ENCODE results near the gene DUOXA2.
A peak's percentile ranks its signal among the peaks of the same experiment; 100 is the strongest.

Gene DUOXA2

GRCh38 chr15:45165536-45165935 is 51.4 kb downstream of the DUOXA2 start:
- no peak for DNase-seq

DNA sequence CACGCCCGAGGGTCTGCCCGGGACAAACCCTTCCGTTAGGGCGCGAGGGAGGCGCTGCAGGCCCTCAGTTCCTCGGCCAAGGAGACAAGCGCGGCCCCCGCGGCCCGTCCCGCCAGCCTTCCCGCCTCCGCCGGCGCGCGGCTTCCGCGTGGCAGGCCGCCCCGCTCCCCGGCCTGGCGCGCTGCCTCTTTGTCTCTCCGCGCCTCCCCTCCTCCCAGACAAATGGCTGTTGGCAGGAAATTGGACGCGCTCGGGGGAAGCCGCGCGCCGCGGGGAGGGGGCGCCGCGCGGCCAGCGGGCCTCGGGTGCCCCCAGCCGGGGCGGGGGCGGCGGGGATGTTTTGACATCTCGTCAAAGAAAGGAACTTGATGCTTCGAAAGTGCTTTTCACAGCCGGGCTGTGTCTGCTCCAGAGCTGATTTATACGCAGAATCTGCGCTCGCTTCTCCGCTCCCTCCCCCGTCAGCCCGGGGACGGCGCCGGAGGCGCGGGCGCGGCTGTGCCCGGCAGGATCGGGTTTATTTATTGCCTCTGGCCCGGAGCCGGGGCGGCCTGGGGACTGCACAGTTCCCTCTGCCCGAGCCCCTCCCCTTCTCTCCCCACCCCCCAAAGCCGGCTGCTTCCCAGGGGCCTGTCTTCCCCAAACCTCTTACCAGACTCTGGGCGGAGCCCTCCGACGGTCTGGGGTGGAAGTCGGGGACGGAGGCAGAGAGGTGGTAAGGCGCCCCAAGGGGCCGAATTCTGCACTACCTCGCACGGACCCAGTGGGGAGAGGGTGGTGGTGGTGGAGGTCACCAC is 52.9 kb downstream of the DUOXA2 start:
- DNase-seq, result peak; percentile 29

GRCh38 chr15:45167631-45168205 is 53.6 kb downstream of the DUOXA2 start:
- DNase-seq, result no peak
